Neural progenitor cell (in vitro differentiated cells): ENCODE measurements around the gene PSMC4.

ENCODE experiments used
- EZH2 ChIP-seq: fragments of 200-600 bp; sonication (generic); IDR thresholded peaks from 2 replicates; pipeline ENCODE4 v1.6.1; 2017; ENCODE audit warnings: antibody characterized with exemption, mild to moderate bottlenecking, moderate library complexity
- EZH2phosphoT487 ChIP-seq: fragments of 200-600 bp; sonication (generic); IDR thresholded peaks from 2 replicates; pipeline ENCODE4 v1.6.1; 2017; ENCODE audit warnings: antibody characterized with exemption

DNA sequence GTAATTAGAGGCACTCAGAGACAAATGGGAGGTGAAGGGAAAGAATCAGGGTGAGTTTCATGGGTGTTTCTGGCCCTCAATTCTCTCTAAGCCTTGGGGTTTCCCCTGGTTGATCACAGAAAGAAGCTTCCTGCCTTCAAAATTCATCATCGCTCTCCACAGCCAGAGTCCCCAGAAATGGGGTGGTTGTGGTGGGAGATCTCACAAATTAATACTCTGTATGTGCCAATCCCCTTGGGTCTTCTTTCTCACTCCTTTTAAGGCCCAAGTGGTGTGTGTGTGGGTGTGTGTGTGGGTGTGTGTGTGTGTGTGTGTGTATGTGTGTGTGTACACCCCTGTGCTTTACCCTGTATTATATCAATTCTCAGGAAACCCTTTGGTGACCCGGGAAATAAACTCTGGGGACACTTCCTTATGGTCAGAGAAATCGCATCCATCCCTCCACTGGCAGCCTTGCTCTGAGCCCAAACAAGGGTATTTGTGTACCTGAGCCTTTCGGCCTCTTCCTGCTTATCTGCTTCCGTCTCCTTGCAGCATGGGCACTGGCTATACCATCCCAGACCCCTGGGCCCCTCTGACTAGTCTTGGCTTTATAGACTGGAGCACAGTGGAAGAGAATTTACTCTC lies 33.8 kb upstream of the PSMC4 start:
- TF ChIP-seq EZH2phosphoT487 = no peak
- TF ChIP-seq EZH2 = no peak
